ENCODE measurements around the gene HOXB2.

GRCh38 chr17:48590607-48591161, 45.8 kb upstream of the HOXB2 start:
- TF ChIP-seq CTCF (conservative IDR thresholded peaks at IDR 0.05; ENCODE audit: low read depth, low read length) (no peak), EZH2 (IDR thresholded peaks at IDR 0.05; ENCODE audit: borderline replicate concordance, low read depth, low read length, poor library complexity, severe bottlenecking) (no peak)

Data from A673 (cell line).